Skeletal muscle satellite cell (primary cell): Measurements from ENCODE around the gene HEBP1.

ENCODE experiments used
- H3K27me3 ChIP-seq: 2 replicates; pipeline ENCODE4 v1.7.0; 2013; ENCODE audit warnings: low read length; ENCODE audit not compliant: control insufficient read depth, insufficient read depth
- H3K36me3 ChIP-seq: 2 replicates; pipeline ENCODE4 v1.7.0; 2013; ENCODE audit warnings: mild to moderate bottlenecking, control low read depth, low read length; ENCODE audit not compliant: insufficient read depth
- H3K4me1 ChIP-seq: 2 replicates; pipeline ENCODE4 v1.7.0; 2013; ENCODE audit warnings: low read length; ENCODE audit not compliant: control insufficient read depth, insufficient read depth
- H3K4me2 ChIP-seq: 2 replicates; pipeline ENCODE4 v1.7.0; 2013; ENCODE audit warnings: mild to moderate bottlenecking, low read length
- H3K4me3 ChIP-seq: 2 replicates; pipeline ENCODE4 v1.7.0; 2013; ENCODE audit warnings: low read length
- H3K9ac ChIP-seq: 2 replicates; pipeline ENCODE4 v1.7.0; 2013; ENCODE audit warnings: mild to moderate bottlenecking, low read depth, low read length, moderate library complexity
- H3K9me3 ChIP-seq: replicated peaks from 2 replicates; pipeline ENCODE4 v1.7.0; 2013; ENCODE audit warnings: mild to moderate bottlenecking, control low read depth, low read length

The HEBP1 gene

GRCh38 chr12:13022851-13023271, 22.8 kb upstream of the HEBP1 start:
- H3K4me2 ChIP-seq = no peak overlapping the region
- H3K36me3 ChIP-seq = no peaks in the 10 kb centered on the region
- H3K4me1 ChIP-seq = peaks cover 5% of the 10 kb centered on the region
- H3K27me3 ChIP-seq = no peaks in the 10 kb centered on the region
- no peaks in the 10 kb centered on the region for H3K9me3 ChIP-seq
- H3K9ac ChIP-seq = no peak overlapping the region
- no peak overlapping the region for H3K4me3 ChIP-seq

GRCh38 chr12:13011098-13011497, 11.0 kb upstream of the HEBP1 start:
- no peak overlapping the region for H3K4me2 ChIP-seq
- H3K27me3 ChIP-seq = no peaks in the 10 kb centered on the region
- H3K36me3 ChIP-seq = no peaks in the 10 kb centered on the region
- H3K9ac ChIP-seq = no peak overlapping the region
- H3K4me3 ChIP-seq = no peak overlapping the region
- H3K4me1 ChIP-seq = no peaks in the 10 kb centered on the region
- H3K9me3 ChIP-seq = no peaks in the 10 kb centered on the region

GRCh38 chr12:13008741-13009380, 8.8 kb upstream of the HEBP1 start:
- Histone ChIP-seq H3K27me3 (no peaks in the 10 kb centered on the region), H3K9ac (no peak overlapping the region), H3K4me1 (no peaks in the 10 kb centered on the region), H3K4me2 (no peak overlapping the region), H3K4me3 (no peak overlapping the region), H3K9me3 (no peaks in the 10 kb centered on the region), H3K36me3 (no peaks in the 10 kb centered on the region)

GRCh38 chr12:13007496-13008233, 7.6 kb upstream of the HEBP1 start:
- no peak overlapping the region for H3K4me3 ChIP-seq
- no peaks in the 10 kb centered on the region for H3K36me3 ChIP-seq
- H3K4me2 ChIP-seq = no peak overlapping the region
- H3K9me3 ChIP-seq = no peaks in the 10 kb centered on the region
- no peak overlapping the region for H3K9ac ChIP-seq
- no peaks in the 10 kb centered on the region for H3K4me1 ChIP-seq
- no peaks in the 10 kb centered on the region for H3K27me3 ChIP-seq

GRCh38 chr12:13005649-13006048, 5.6 kb upstream of the HEBP1 start:
- Histone ChIP-seq H3K4me2 (no peak overlapping the region), H3K9me3 (no peaks in the 10 kb centered on the region)

GRCh38 chr12:13004986-13005385, 4.9 kb upstream of the HEBP1 start:
- H3K36me3 ChIP-seq = no peaks in the 10 kb centered on the region
- H3K9ac ChIP-seq = no peak overlapping the region
- H3K27me3 ChIP-seq = no peaks in the 10 kb centered on the region
- H3K4me1 ChIP-seq = peaks cover 13% of the 10 kb centered on the region
- H3K9me3 ChIP-seq = no peaks in the 10 kb centered on the region
- H3K4me3 ChIP-seq = no peak overlapping the region
- H3K4me2 ChIP-seq = no peak overlapping the region

More at GRCh38 chr12:13005649-13006048, 5.6 kb upstream of the HEBP1 start:
- no peak overlapping the region for H3K4me3 ChIP-seq
- H3K36me3 ChIP-seq = no peaks in the 10 kb centered on the region
- no peak overlapping the region for H3K9ac ChIP-seq
- no peaks in the 10 kb centered on the region for H3K27me3 ChIP-seq
- H3K4me1 ChIP-seq = peaks cover 9% of the 10 kb centered on the region

GRCh38 chr12:13004361-13004760, 4.3 kb upstream of the HEBP1 start:
- H3K9ac ChIP-seq = no peak overlapping the region
- no peaks in the 10 kb centered on the region for H3K36me3 ChIP-seq
- no peak overlapping the region for H3K4me2 ChIP-seq
- no peaks in the 10 kb centered on the region for H3K9me3 ChIP-seq
- no peak overlapping the region for H3K4me3 ChIP-seq
- no peaks in the 10 kb centered on the region for H3K27me3 ChIP-seq
- peaks cover 13% of the 10 kb centered on the region for H3K4me1 ChIP-seq

- H3K4me3 ChIP-seq = peak overlapping the region; percentile 100
Observed at GRCh38 chr12:13002301-13003097, 2.4 kb upstream of the HEBP1 start.

GRCh38 chr12:13001775-13002040, 1.6 kb upstream of the HEBP1 start:
- Histone ChIP-seq H3K27me3 (no peaks in the 10 kb centered on the region), H3K9ac (peak overlapping the region; percentile 93), H3K4me2 (peak overlapping the region; percentile 94), H3K36me3 (no peaks in the 10 kb centered on the region), H3K9me3 (no peaks in the 10 kb centered on the region), H3K4me1 (peaks cover 28% of the 10 kb centered on the region), H3K4me3 (peak overlapping the region; percentile 100)

More at GRCh38 chr12:13002301-13003097, 2.4 kb upstream of the HEBP1 start:
- Histone ChIP-seq H3K4me1 (peaks cover 23% of the 10 kb centered on the region), H3K36me3 (no peaks in the 10 kb centered on the region), H3K9me3 (no peaks in the 10 kb centered on the region), H3K4me2 (peak overlapping the region; percentile 94), H3K9ac (no peak overlapping the region), H3K27me3 (no peaks in the 10 kb centered on the region)

GRCh38 chr12:13000925-13001774, 1.1 kb upstream of the HEBP1 start:
- Histone ChIP-seq H3K27me3 (no peaks in the 10 kb centered on the region), H3K9me3 (no peaks in the 10 kb centered on the region), H3K4me3 (peak overlapping the region; percentile 100)

GRCh38 chr12:13000616-13000924, 505 bp upstream of the HEBP1 start:
- Histone ChIP-seq H3K9me3 (no peaks in the 10 kb centered on the region), H3K36me3 (peaks cover 1% of the 10 kb centered on the region), H3K4me2 (peak overlapping the region; percentile 94), H3K4me3 (peak overlapping the region; percentile 100), H3K4me1 (peaks cover 28% of the 10 kb centered on the region), H3K27me3 (no peaks in the 10 kb centered on the region), H3K9ac (peak overlapping the region; percentile 93)

More at GRCh38 chr12:13000925-13001774, 1.1 kb upstream of the HEBP1 start:
- peak overlapping the region; percentile 93 for H3K9ac ChIP-seq
- H3K4me1 ChIP-seq = peaks cover 28% of the 10 kb centered on the region
- H3K4me2 ChIP-seq = peak overlapping the region; percentile 94
- H3K36me3 ChIP-seq = no peaks in the 10 kb centered on the region
